Nucleus accumbens (tissue), 56 donors: Measurements from ENCODE around the gene CCNF.

Source experiments
- DNase-seq, 56 donors: peaks; one replicate each; lab custom pipeline; 2025; lab: John Stamatoyannopoulos, UW

Gene CCNF

DNA sequence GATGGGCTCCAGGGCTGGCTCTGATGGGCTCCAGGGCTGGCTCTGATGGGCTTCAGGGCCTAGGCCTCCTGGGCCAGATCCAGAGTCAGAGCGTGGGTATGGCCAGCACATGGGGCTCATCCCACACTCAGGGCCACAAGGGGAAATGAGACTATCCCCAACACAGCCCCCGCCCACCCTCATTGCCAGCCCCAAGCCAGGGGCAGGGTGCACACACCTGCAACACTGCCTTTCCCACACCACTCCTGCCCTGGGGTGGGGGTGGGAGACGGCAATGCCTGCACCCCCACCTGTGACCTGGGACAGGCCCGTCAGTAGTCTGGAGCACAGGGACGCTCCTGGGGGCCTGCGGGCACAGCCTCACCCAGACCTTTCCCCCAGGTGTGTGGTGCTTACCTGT is 70.2 kb downstream of the CCNF start:
- DNase-seq = no peak

DNA sequence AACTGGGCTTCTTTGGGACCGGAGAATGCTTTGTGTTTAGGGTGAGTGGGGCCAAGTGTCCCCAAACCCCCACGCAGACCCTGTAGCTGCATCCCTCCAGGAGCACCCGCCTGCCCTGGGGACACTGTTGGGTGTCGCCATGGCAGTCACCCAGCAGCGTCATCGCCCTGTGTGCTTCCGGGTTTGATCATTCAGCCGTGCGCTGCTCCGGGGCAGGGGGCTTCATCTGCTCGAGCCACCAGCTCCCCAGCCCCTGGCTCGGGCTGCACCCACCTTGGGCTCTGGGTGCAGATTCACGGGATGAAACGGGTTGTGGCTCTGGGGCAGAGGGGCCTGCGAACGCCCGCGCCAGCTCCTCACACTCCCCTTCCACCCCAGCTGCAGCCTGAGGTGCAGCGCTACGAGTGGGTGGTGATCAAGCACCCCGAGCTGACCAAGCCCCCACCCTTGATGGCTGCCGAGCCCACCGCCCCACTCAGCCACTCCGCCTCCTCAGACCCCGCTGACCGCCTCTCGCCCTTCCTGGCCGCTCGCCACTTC is 70.7 kb downstream of the CCNF start:
- no peak for DNase-seq

DNA sequence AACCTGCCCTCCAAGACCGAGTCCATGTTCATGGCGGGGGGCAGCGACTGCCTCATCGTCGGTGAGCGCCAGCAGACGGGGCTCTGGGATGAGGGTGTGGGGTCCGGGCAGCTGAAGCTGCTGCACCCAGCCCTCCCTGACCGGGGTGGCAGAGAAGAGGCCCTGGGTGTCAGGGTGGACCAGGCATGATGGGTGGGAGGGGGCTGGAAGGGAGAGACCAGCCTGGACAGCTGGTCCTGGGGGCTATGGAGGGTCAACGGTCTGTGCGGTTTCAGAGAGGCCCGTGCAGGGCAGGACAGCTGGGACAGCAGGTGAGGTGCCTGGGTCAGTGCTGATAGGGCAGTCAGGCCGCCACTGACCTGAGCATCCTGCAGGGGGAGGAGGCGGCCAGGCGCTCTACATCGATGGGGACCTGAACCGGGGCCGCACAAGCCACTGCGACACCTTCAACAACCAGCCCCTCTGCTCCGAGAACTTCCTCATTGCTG is 71.2 kb downstream of the CCNF start:
- no peak for DNase-seq

DNA sequence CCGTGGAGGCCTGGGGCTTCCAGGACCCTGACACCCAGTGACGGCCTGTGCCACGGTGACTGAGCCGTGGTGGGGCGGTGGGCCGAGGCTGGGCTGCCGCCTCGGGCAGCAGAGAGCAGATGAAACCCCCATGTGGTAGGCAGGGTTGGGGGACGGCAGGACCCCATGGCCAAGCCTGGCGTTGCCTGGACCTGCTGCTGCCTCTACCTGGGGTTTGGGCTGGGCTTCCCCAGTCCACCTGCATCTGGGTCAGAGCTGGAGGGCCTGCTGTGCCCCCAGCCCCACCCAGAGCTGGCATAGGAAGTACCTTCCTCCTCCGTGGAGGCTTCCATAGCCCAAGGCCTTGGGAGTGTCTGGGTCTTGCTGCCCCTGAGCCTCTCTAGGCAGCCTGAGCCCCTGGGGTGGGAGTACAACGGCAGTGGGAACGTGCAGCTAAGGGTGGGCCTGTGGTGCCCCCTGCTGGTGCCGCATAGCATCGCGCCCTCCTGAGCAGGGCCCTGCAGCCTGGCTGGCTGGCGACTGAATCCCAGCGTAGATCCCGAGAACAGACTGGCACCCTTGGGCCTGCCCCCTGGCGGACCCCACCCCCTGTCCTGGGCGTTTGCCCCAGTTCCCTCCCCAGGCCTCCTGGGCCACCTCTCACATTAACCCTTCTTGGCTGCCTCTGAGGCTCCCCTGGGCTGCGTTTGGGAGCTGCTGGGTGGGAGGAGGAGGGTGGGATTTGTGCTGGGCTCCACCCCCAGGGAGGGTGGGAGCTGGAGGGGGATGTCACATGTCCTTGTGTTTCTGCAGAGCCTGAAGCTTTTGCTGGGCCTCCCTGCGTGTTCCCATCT is 71.9 kb downstream of the CCNF start:
- peak in 55 of 56 donors; percentile 64 to 97 (median 88) for DNase-seq

DNA sequence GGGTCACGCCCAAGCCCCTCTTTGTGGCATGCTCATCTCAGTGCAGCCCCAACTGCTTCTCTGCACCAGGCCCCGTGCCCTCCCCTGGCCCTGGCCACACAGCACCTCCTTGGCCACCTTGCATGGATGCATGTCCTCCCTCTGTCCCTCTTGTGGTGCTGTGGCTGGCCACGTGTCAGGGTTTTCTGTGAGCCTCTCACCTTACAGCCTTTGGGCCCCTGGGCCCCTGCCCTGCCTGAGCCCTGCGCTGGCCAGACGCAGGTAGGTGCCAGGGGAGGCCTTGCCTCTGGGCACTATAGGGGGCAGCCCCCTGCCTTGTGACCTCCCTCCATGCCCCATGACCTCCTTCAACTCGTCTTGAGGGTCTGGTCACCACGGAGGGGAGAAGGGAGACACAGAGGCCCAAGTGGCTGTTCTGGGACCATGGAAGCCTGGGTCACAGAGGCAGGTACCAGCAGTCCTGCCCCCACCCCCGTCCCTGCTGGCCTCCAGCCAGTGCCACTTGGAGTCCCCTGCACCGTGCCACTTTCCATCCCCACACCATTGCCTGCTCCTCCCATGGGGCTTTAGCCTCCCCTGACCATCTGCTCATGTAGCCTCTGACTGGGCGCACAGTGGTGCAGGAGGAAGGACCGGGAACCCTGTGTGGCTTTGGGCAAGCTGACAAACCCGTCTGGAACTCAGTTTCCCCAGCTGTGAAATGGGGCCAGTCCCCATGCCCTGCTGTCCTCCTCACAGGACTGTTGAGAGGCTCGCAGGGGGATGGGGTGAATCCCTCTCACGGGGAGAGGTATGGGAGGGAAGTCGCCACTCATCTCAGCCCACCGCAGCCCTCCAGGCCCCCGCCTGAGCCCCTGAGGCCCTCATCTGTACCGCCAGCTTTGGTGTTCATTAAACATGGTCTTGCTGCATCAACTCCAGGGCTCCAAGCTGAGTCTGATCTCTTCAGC is 73.0 kb downstream of the CCNF start:
- no peak for DNase-seq

DNA sequence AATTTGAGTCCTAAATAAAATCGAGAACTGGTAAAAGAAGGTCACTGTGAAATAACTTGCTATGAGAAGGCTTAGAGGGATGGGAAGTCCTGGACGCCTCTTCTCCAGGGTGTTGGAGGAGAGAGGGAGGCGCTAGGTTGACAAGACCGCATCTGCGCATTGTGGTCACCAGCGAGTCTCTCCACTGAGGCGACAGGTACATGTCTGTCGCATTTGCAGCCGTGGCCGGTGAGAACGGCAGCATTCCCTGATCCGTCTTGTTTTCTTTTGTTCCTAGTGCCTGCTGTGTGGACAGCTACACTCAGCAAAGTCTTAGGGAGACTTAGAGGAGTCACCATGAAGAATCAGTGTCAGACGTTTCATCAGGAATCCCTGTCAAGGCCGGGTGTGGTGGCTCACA is 76.4 kb downstream of the CCNF start:
- no peak for DNase-seq

DNA sequence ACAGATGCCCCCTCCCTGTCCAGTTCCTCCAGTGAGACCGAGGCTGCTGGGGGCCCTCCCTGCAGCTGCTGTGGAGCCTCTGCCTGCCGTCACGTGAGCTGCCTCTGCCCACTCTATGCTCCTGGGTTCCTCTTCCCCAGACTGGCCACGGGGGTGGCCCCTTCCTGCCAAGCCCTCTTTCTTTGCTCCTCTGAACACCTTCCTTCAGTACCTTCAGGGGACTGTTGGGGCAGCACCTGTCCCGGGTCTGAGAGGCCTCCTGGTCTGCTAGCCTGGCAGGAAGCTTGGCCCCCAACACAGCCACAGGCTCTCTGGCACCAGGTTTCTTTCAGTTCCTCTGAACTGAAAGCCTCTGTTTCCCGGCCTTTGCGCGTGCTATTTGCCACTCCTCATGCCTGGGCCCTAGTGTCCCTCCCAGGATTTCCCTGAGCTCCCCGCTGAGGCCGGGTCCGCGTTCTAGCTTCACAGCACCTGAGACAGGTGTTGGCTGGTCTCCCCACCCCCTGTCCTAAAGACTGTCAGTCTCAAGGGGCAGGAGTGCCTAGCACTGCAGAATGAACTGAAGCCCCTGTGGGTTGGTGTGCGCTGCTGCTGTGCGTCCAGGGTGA is 77.9 kb downstream of the CCNF start:
- DNase-seq = peak in 3 of 56 donors; percentile 15 to 51 (median 20)

DNA sequence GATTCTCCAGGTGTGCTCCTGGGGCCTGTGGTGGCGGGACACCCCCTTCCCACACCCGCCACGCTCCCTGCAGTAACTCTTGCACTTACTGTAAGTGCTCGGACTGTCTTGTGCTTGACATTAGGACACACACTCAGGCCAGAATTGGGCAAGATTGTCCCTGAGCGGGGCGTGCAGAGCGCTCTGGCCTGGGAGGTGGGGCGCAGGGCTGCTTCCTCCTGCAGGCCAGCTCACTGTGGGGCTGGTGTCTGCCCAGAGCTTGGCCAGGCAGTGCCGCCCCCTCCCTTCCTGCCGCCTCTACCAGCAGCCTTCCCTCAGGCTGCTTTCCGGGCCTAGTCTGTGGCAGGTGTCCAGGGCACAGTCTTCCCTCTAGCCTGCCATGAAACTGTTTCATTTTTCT is 78.4 kb downstream of the CCNF start:
- peak in 2 of 56 donors; percentile 33 to 51 for DNase-seq
